Measurements from ENCODE around the gene PEA15. TPM values are rescaled to one million over a fixed set of nuclear protein-coding genes. Genes with fewer than 3 reads are reported as not detected.
A peak's percentile ranks its signal among the peaks of the same experiment; 100 is the strongest.

PEA15 gene
- total RNA-seq, 1 experiment from 2014 or later: 44.0 TPM

DNA sequence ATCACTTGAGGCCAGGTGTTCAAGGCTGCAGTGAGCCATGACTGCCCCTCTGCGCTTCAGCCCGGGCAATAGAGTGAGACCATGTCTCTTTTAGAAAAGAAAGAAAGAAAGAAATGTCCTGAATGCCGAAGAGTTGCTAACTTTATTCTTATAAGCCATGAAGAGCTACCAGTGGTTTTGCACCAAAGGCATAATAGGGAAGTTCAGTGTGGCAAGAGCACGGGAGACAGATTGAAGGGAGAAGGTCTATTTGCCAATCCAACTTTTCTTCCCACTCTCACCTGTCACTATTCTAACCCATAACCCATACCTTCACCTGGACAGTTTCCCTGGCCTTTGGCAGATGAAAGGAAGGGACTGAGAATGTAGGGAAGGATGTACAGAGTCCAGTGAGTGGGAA lies 4.4 kb upstream of the PEA15 start (continued):
- TF ChIP-seq CTCF (IDR thresholded peaks at IDR 0.05 in 2 of 3, conservative IDR thresholded peaks at IDR 0.05 in 1 of 3; ENCODE audit: borderline replicate concordance in 1 of 3, insufficient read depth in 1 of 3, low read depth in 2 of 3, low read length in 2 of 3) (no peak), EZH2phosphoT487 (IDR thresholded peaks at IDR 0.05; ENCODE audit: borderline replicate concordance) (no peak)

GRCh38 chr1:160204526-160205241 lies 500 bp upstream of the PEA15 start:
- no peak for TF ChIP-seq FOSL1 (IDR thresholded peaks at IDR 0.05; ENCODE audit: low read depth)
- TF ChIP-seq REST (IDR thresholded peaks at IDR 0.05; ENCODE audit: low read depth): no peak
- TF ChIP-seq SIN3A (IDR thresholded peaks at IDR 0.05; ENCODE audit: low read depth): no peak
- Histone ChIP-seq H3K9me2 (ENCODE audit: insufficient read depth) (no peaks in the 10 kb centered on the region), H3K4me1 (ENCODE audit: control insufficient read depth in 1 of 2, insufficient read depth in 2 of 2, low read length in 2 of 2) (peaks cover 12 to 20% of the 10 kb centered on the region in 2 experiments; a peak in 3 of 4 replicates), H3K4me3 (replicated peaks in 1 of 2; ENCODE audit: low read depth in 1 of 2, low read length in 2 of 2) (peak overlapping the region; percentile 11 to 78), H3K27ac (ENCODE audit: low read depth, low read length) (no peak overlapping the region), H3K9me3 (ENCODE audit: control insufficient read depth in 1 of 2, insufficient read depth in 1 of 2, low read depth in 1 of 2, low read length in 2 of 2) (no peaks in the 10 kb centered on the region), H3K4me2 (ENCODE audit: low read length) (peak overlapping the region; percentile 90), H2AFZ (ENCODE audit: low read depth, low read length, poor library complexity, severe bottlenecking) (peak overlapping the region; percentile 77), H4K20me1 (ENCODE audit: insufficient read depth) (no peaks in the 10 kb centered on the region), H3K27me3 (ENCODE audit: insufficient read depth, low read length) (no peaks in the 10 kb centered on the region), H3K79me2 (ENCODE audit: insufficient read depth, low read length) (peaks cover 37% of the 10 kb centered on the region), H3K9ac (ENCODE audit: low read length) (peak overlapping the region; percentile 91; the same call in 1 of the 2 replicates), H3K36me3 (ENCODE audit: control insufficient read depth in 1 of 2, insufficient read depth in 2 of 2, low read length in 2 of 2) (peaks cover 5 to 15% of the 10 kb centered on the region in 2 experiments; a peak in 2 of 4 replicates)
- CTCF ChIA-PET: interaction anchor here (2.1 kb wide), 1 partner anchor 11 kb away, joined by 17 read pairs; no protein-coding TSS in a partner anchor
- RAD21 ChIA-PET (ENCODE audit: low non-redundant PET in 1 of 2, low total read pairs in 2 of 2, uncharacterized antibody in 2 of 2, unreplicated experiment in 2 of 2): no interaction called here
- ATAC-seq (peak; percentile 20), DNase-seq (ENCODE audit: low read depth, low spot score) (no peak)
- no TSS peak for BruUV-seq (replicated peaks)
- POLR2A ChIA-PET: interaction anchor here (0.8 kb wide), 1 partner anchor 11 kb away, joined by 3 read pairs; no protein-coding TSS in a partner anchor
- intact Hi-C loops (cut with micrococcal nuclease): no loop called here
